GM10266 (cell line): ENCODE measurements around the gene GORASP2.
"Not testable (repeated sequence)": the region's sequence is repeated elsewhere in the genome, so short reads cannot be mapped to it uniquely, and the experiment has no call there.

Experiments
- DNase-seq: peaks from one replicate; pipeline ENCODE4 v3.0.0; 2012; ENCODE audit errors: extremely low spot score
- CTCF ChIP-seq: IDR thresholded peaks from 2 replicates; pipeline ENCODE4 v1.5.1; 2012; ENCODE audit warnings: mild to moderate bottlenecking, low read depth; ENCODE audit not compliant: control insufficient read depth, insufficient read depth; ENCODE audit errors: missing control alignments

Gene GORASP2

GRCh38 chr2:170911314-170911889 is 17.7 kb upstream of the GORASP2 start:
- no peak for DNase-seq

GRCh38 chr2:170914994-170915666 is 13.9 kb upstream of the GORASP2 start:
- not testable (repeated sequence) for DNase-seq

More at GRCh38 chr2:170911314-170911889, 17.7 kb upstream of the GORASP2 start:
- no peak for TF ChIP-seq CTCF

GRCh38 chr2:170917219-170917913 is 11.7 kb upstream of the GORASP2 start:
- no peak for TF ChIP-seq CTCF
- DNase-seq: no peak

GRCh38 chr2:170917957-170918356 is 11.1 kb upstream of the GORASP2 start:
- TF ChIP-seq CTCF: no peak
- no peak for DNase-seq

GRCh38 chr2:170921873-170922272 is 7.2 kb upstream of the GORASP2 start:
- not testable (repeated sequence) for DNase-seq

- TF ChIP-seq CTCF: no peak
- no peak for DNase-seq
Observed at GRCh38 chr2:170922634-170923494, 6.2 kb upstream of the GORASP2 start.

- no peak for DNase-seq
Observed at GRCh38 chr2:170923799-170924198, 5.3 kb upstream of the GORASP2 start.

More at GRCh38 chr2:170923799-170924198, 5.3 kb upstream of the GORASP2 start:
- no peak for TF ChIP-seq CTCF
